PC-3 (cell line): ENCODE data around the gene HLA-A. TPM values are rescaled to one million over a fixed set of nuclear protein-coding genes. Genes with fewer than 3 reads are reported as not detected.

Experiments
- ATAC-seq: fragments of 200-7000 bp; cut with Tn5 transposase; 2 replicates; pipeline ENCODE4 v1.9.1; 2020; ENCODE audit warnings: mild to moderate bottlenecking, moderate library complexity
- BruUV-seq: library from RNA; stranded (reverse); fragments of 400-500 nt; replicated peaks from 2 replicates; lab custom pipeline; 2021; lab: Mats Ljungman, UMichigan
- CTCF ChIA-PET: fragments of 300-600 bp; sonication (Branson Sonifier 250); formaldehyde crosslinking; loops from one replicate; lab custom pipeline; 2022; ENCODE audit warnings: antibody characterized with exemption; lab: Charles Lee
- POLR2A ChIA-PET: fragments of 300-600 bp; sonication (Branson Sonifier 250); formaldehyde crosslinking; loops from one replicate; lab custom pipeline; 2022; ENCODE audit warnings: antibody characterized with exemption; ENCODE audit not compliant: unreplicated experiment; lab: Charles Lee
- DNase-seq: peaks from one replicate; pipeline ENCODE4 v3.0.0-alpha.2; 2015
- H2AFZ ChIP-seq: fragments of 300-600 bp; sonication (generic); 2 replicates; pipeline ENCODE4 v1.6.0; 2016; ENCODE audit warnings: antibody characterized with exemption, low read length
- H3F3A ChIP-seq: fragments of 300-600 bp; sonication (generic); one replicate; pipeline ENCODE4 v1.6.0; 2017; ENCODE audit warnings: antibody characterized with exemption, low read length, control low read depth, mild to moderate bottlenecking; ENCODE audit not compliant: unreplicated experiment
- H3K27ac ChIP-seq: fragments of 300-600 bp; sonication (generic); 2 replicates; pipeline ENCODE4 v1.5.1; 2016; ENCODE audit warnings: mild to moderate bottlenecking, low read length
- H3K27me3 ChIP-seq: fragments of 300-600 bp; sonication (generic); 2 replicates; pipeline ENCODE4 v1.6.1; 2016; ENCODE audit warnings: low read length, mixed read lengths
- H3K36me3 ChIP-seq: fragments of 300-600 bp; sonication (generic); 2 replicates; pipeline ENCODE4 v1.6.1; 2016; ENCODE audit warnings: low read depth, mixed run types, low read length, mixed read lengths
- H3K4me1 ChIP-seq: fragments of 300-600 bp; sonication (generic); 2 replicates; pipeline ENCODE4 v1.5.1; 2016; ENCODE audit warnings: low read length; ENCODE audit not compliant: insufficient read depth
- H3K4me2 ChIP-seq: fragments of 300-600 bp; sonication (generic); 2 replicates; pipeline ENCODE4 v1.6.0; 2016; ENCODE audit warnings: low read length
- H3K4me3 ChIP-seq: fragments of 300-600 bp; sonication (generic); 2 replicates; pipeline ENCODE4 v1.5.1; 2016; ENCODE audit warnings: mild to moderate bottlenecking, low read length, mixed read lengths
- H3K79me2 ChIP-seq: fragments of 300-600 bp; sonication (generic); 2 replicates; pipeline ENCODE4 v1.6.1; 2017; ENCODE audit warnings: low read length, mixed read lengths
- H3K9ac ChIP-seq: fragments of 300-600 bp; sonication (generic); 2 replicates; pipeline ENCODE4 v1.6.0; 2016; ENCODE audit warnings: mild to moderate bottlenecking, low read length
- H3K9me2 ChIP-seq: fragments of 300-600 bp; sonication (generic); replicated peaks from 2 replicates; pipeline ENCODE4 v1.6.1; 2016; ENCODE audit warnings: mixed run types, low read length, mixed read lengths
- H3K9me3 ChIP-seq: fragments of 300-600 bp; sonication (generic); 2 replicates; pipeline ENCODE4 v1.6.1; 2016; ENCODE audit warnings: low read length, mixed read lengths
- H4K20me1 ChIP-seq: fragments of 300-600 bp; sonication (generic); 2 replicates; pipeline ENCODE4 v1.6.1; 2016; ENCODE audit warnings: low read length, mixed read lengths
- CTCF ChIP-seq: fragments of 300-600 bp; sonication (generic); conservative IDR thresholded peaks from 2 replicates; pipeline ENCODE4 v1.5.1; 2017; ENCODE audit warnings: antibody characterized with exemption, low read depth, mild to moderate bottlenecking, low read length
- EZH2 ChIP-seq: fragments of 300-600 bp; sonication (generic); IDR thresholded peaks from one replicate; pipeline ENCODE4 v1.6.1; 2017; ENCODE audit warnings: antibody characterized with exemption, mild to moderate bottlenecking, low read length; ENCODE audit not compliant: unreplicated experiment
- EZH2phosphoT487 ChIP-seq: fragments of 300-600 bp; sonication (generic); IDR thresholded peaks from 2 replicates; pipeline ENCODE4 v1.6.1; 2018; ENCODE audit warnings: mild to moderate bottlenecking, antibody characterized with exemption, low read length, borderline replicate concordance
- intact Hi-C: fragments of 100-400 bp; cut with micrococcal nuclease; formaldehyde crosslinking; loops from 2 replicates; pipeline ENCODE4 v1.9.0; 2023
- total RNA-seq: library from RNA; depleted of rRNA; stranded (reverse); fragments of >200 nt; gene quantifications from 2 replicates; pipeline ENCODE4 v1.2.3, GENCODE V29; 2014

HLA-A gene
- total RNA-seq, 1 experiment from 2014 or later = 426 TPM

- Histone ChIP-seq H2AFZ (no peak overlapping the region), H3K36me3 (no peaks in the 10 kb centered on the region), H3K9ac (no peak overlapping the region), H3K4me3 (no peak overlapping the region), H3K4me1 (no peaks in the 10 kb centered on the region), H3K27me3 (no peaks in the 10 kb centered on the region), H3K27ac (no peak overlapping the region), H3K9me3 (no peaks in the 10 kb centered on the region), H3K79me2 (no peaks in the 10 kb centered on the region), H3F3A (no peaks in the 10 kb centered on the region), H3K4me2 (no peak overlapping the region), H3K9me2 (no peaks in the 10 kb centered on the region), H4K20me1 (no peaks in the 10 kb centered on the region)
- intact Hi-C loops = no loop called here
- ChIA-PET CTCF (interaction anchor here (0.6 kb wide), 1 partner anchor 9 kb away, joined by 3 read pairs; no protein-coding TSS in a partner anchor), POLR2A (no interaction called here)
- TF ChIP-seq CTCF (no peak), EZH2phosphoT487 (no peak), EZH2 (no peak)
- DNase-seq (no peak), ATAC-seq (no peak)
- BruUV-seq = no TSS peak
These were observed 13.5 kb downstream of the HLA-A start for GRCh38 chr6:29955783-29956182.

GRCh38 chr6:29956518-29956917 lies 14.2 kb downstream of the HLA-A start:
- no peaks in the 10 kb centered on the region for H4K20me1 ChIP-seq
- no peaks in the 10 kb centered on the region for H3K4me1 ChIP-seq
- POLR2A ChIA-PET = no interaction called here
- CTCF ChIA-PET = no interaction called here
- no peak overlapping the region for H2AFZ ChIP-seq
- H3K9me2 ChIP-seq = no peaks in the 10 kb centered on the region
- H3K9ac ChIP-seq = no peak overlapping the region
- no peak overlapping the region for H3K4me3 ChIP-seq
- no TSS peak for BruUV-seq
- no peaks in the 10 kb centered on the region for H3F3A ChIP-seq
- H3K27ac ChIP-seq = no peak overlapping the region
- no peaks in the 10 kb centered on the region for H3K79me2 ChIP-seq
- no peaks in the 10 kb centered on the region for H3K36me3 ChIP-seq
- no peak for TF ChIP-seq EZH2phosphoT487
- no peak for TF ChIP-seq CTCF
- TF ChIP-seq EZH2 = no peak
- ATAC-seq (no peak), DNase-seq (no peak)
- H3K9me3 ChIP-seq = no peaks in the 10 kb centered on the region
- H3K4me2 ChIP-seq = no peak overlapping the region
- intact Hi-C loops = no loop called here
- H3K27me3 ChIP-seq = no peaks in the 10 kb centered on the region

- intact Hi-C loops = no loop called here
- Histone ChIP-seq H3K9me3 (no peaks in the 10 kb centered on the region), H4K20me1 (no peaks in the 10 kb centered on the region), H3K4me1 (no peaks in the 10 kb centered on the region), H3F3A (no peaks in the 10 kb centered on the region), H3K36me3 (no peaks in the 10 kb centered on the region), H3K9ac (no peak overlapping the region), H3K79me2 (no peaks in the 10 kb centered on the region), H3K27ac (no peak overlapping the region), H3K4me2 (no peak overlapping the region), H3K27me3 (no peaks in the 10 kb centered on the region), H3K9me2 (no peaks in the 10 kb centered on the region), H3K4me3 (no peak overlapping the region), H2AFZ (no peak overlapping the region)
- no peak for TF ChIP-seq EZH2
- no peak for TF ChIP-seq EZH2phosphoT487
- no peak for TF ChIP-seq CTCF
- ChIA-PET POLR2A (no interaction called here), CTCF (no interaction called here)
- ATAC-seq (no peak), DNase-seq (no peak)
- no TSS peak for BruUV-seq
These were observed 15.7 kb downstream of the HLA-A start for GRCh38 chr6:29958046-29958445.
